ENCODE data around the gene PLEKHG2.

The PLEKHG2 gene

GRCh38 chr19:39435499-39436349 is 23.3 kb downstream of the PLEKHG2 start, which contains the start of gene RPS16:
RPS16 (minus strand) TSS chr19:39435949; CDS start chr19:39435895, 54 bp downstream.
- no peak for TF ChIP-seq CEBPB (IDR thresholded peaks at IDR 0.05)
- TF ChIP-seq TAF1 (IDR thresholded peaks at IDR 0.05; ENCODE audit: low read depth) = peak; percentile 98
- TF ChIP-seq RAD21 (IDR thresholded peaks at IDR 0.05; ENCODE audit: low read depth) = no peak
- no peak for TF ChIP-seq FOXM1 (IDR thresholded peaks at IDR 0.05; ENCODE audit: borderline replicate concordance, low read depth)
- peak; percentile 28 for TF ChIP-seq TEAD4 (IDR thresholded peaks at IDR 0.05)
- TF ChIP-seq MAX (IDR thresholded peaks at IDR 0.05) = peak; percentile 96
- TF ChIP-seq NFIC (IDR thresholded peaks at IDR 0.05) = no peak
- peak; percentile 79; the same call in 1 of the 2 replicates for TF ChIP-seq TCF12 (IDR thresholded peaks at IDR 0.05; ENCODE audit: low read depth)
- peak; percentile 27; the same call in 1 of the 2 replicates for TF ChIP-seq REST (IDR thresholded peaks at IDR 0.05; ENCODE audit: low read depth)
- peak; percentile 71 for TF ChIP-seq YY1 (IDR thresholded peaks at IDR 0.05; ENCODE audit: low read depth)
- peak; percentile 61; the same call in 1 of the 2 replicates for TF ChIP-seq EP300 (IDR thresholded peaks at IDR 0.05; ENCODE audit: borderline replicate concordance)
- TF ChIP-seq ZBTB7A (IDR thresholded peaks at IDR 0.05; ENCODE audit: low read depth) = no peak
- peak; percentile 62 for TF ChIP-seq CREB1 (IDR thresholded peaks at IDR 0.05; ENCODE audit: low read depth)
- peak; percentile 61; the same call in 1 of the 2 replicates for TF ChIP-seq EGR1 (IDR thresholded peaks at IDR 0.05)
- TF ChIP-seq USF1 (IDR thresholded peaks at IDR 0.05) = peak; percentile 26; the same call in 1 of the 2 replicates

GRCh38 chr19:39436350-39436716 is 23.9 kb downstream of the PLEKHG2 start:
- no peak for TF ChIP-seq TAF1 (IDR thresholded peaks at IDR 0.05; ENCODE audit: low read depth)
- TF ChIP-seq MAX (IDR thresholded peaks at IDR 0.05) = no peak
- no peak for TF ChIP-seq YY1 (IDR thresholded peaks at IDR 0.05; ENCODE audit: low read depth)
- TF ChIP-seq NFIC (IDR thresholded peaks at IDR 0.05) = no peak
- TF ChIP-seq TEAD4 (IDR thresholded peaks at IDR 0.05) = no peak
- no peak for TF ChIP-seq RAD21 (IDR thresholded peaks at IDR 0.05; ENCODE audit: low read depth)
- no peak for TF ChIP-seq EP300 (IDR thresholded peaks at IDR 0.05; ENCODE audit: borderline replicate concordance)
- no peak for TF ChIP-seq ZBTB7A (IDR thresholded peaks at IDR 0.05; ENCODE audit: low read depth)
- no peak for TF ChIP-seq TCF12 (IDR thresholded peaks at IDR 0.05; ENCODE audit: low read depth)
- TF ChIP-seq EGR1 (IDR thresholded peaks at IDR 0.05) = no peak
- TF ChIP-seq FOXM1 (IDR thresholded peaks at IDR 0.05; ENCODE audit: borderline replicate concordance, low read depth) = no peak
- no peak for TF ChIP-seq USF1 (IDR thresholded peaks at IDR 0.05)
- no peak for TF ChIP-seq CREB1 (IDR thresholded peaks at IDR 0.05; ENCODE audit: low read depth)
- no peak for TF ChIP-seq REST (IDR thresholded peaks at IDR 0.05; ENCODE audit: low read depth)

GRCh38 chr19:39438270-39438934 is 25.9 kb downstream of the PLEKHG2 start:
- TF ChIP-seq ZBTB7A (IDR thresholded peaks at IDR 0.05; ENCODE audit: low read depth) (no peak), TEAD4 (IDR thresholded peaks at IDR 0.05) (peak; percentile 83), CEBPB (IDR thresholded peaks at IDR 0.05) (peak; percentile 88), CREB1 (IDR thresholded peaks at IDR 0.05; ENCODE audit: low read depth) (no peak), USF1 (IDR thresholded peaks at IDR 0.05) (no peak), REST (IDR thresholded peaks at IDR 0.05; ENCODE audit: low read depth) (no peak), FOXM1 (IDR thresholded peaks at IDR 0.05; ENCODE audit: borderline replicate concordance, low read depth) (no peak), TCF12 (IDR thresholded peaks at IDR 0.05; ENCODE audit: low read depth) (no peak), EGR1 (IDR thresholded peaks at IDR 0.05) (no peak)
